Endometrium (tissue), 2 donors: Measurements from ENCODE around the gene ZSCAN23.
"Not testable (repeated sequence)": the region's sequence is repeated elsewhere in the genome, so short reads cannot be mapped to it uniquely, and the experiment has no call there.

ENCODE experiments used
- FAIRE-seq: peaks from 2 replicates; lab custom pipeline; 2012; peaks lifted over from hg19 to GRCh38; lab: Jason Lieb, UNC
- donor health status: control.
- donor health status: control.

ZSCAN23 gene

GRCh38 chr6:28436404-28436803, 6.9 kb downstream of the ZSCAN23 start:
- FAIRE-seq, result no peak

GRCh38 chr6:28433119-28433518, 10.2 kb downstream of the ZSCAN23 start:
- FAIRE-seq, result no peak

GRCh38 chr6:28429781-28430180, 13.5 kb downstream of the ZSCAN23 start:
- no peak for FAIRE-seq

- no peak for FAIRE-seq
Measured at GRCh38 chr6:28425944-28426541, 17.2 kb downstream of the ZSCAN23 start.

- FAIRE-seq, result no peak
Measured at GRCh38 chr6:28424163-28424562, 19.1 kb downstream of the ZSCAN23 start.

- no peak for FAIRE-seq
Measured at GRCh38 chr6:28423546-28423945, 19.7 kb downstream of the ZSCAN23 start.

GRCh38 chr6:28413681-28414080, 29.6 kb downstream of the ZSCAN23 start:
- FAIRE-seq, result no peak

GRCh38 chr6:28410767-28411166, 32.5 kb downstream of the ZSCAN23 start:
- FAIRE-seq, result no peak

GRCh38 chr6:28408076-28408802, 35.1 kb downstream of the ZSCAN23 start:
- no peak for FAIRE-seq

- no peak for FAIRE-seq
Measured at GRCh38 chr6:28407401-28407800, 35.9 kb downstream of the ZSCAN23 start.

GRCh38 chr6:28403923-28404322, 39.4 kb downstream of the ZSCAN23 start:
- FAIRE-seq, result not testable (repeated sequence)

GRCh38 chr6:28402197-28402596, 41.1 kb downstream of the ZSCAN23 start:
- no peak for FAIRE-seq

- FAIRE-seq, result no peak
Measured at GRCh38 chr6:28401172-28401571, 42.1 kb downstream of the ZSCAN23 start.

GRCh38 chr6:28400122-28400451, 43.2 kb downstream of the ZSCAN23 start:
- no peak for FAIRE-seq

GRCh38 chr6:28399350-28400121, 43.8 kb downstream of the ZSCAN23 start, which contains the start of gene ZSCAN12:
ZSCAN12 (minus strand) TSS chr6:28399747; CDS start chr6:28398405, 1,342 bp downstream.
- FAIRE-seq, result no peak

GRCh38 chr6:28395918-28396317, 47.4 kb downstream of the ZSCAN23 start:
- no peak for FAIRE-seq

- no peak for FAIRE-seq
Measured at GRCh38 chr6:28393912-28394662, 49.2 kb downstream of the ZSCAN23 start.

- no peak for FAIRE-seq
Measured at GRCh38 chr6:28390688-28391087, 52.6 kb downstream of the ZSCAN23 start.

GRCh38 chr6:28384143-28384533, 59.2 kb downstream of the ZSCAN23 start:
- no peak for FAIRE-seq

- no peak for FAIRE-seq
Measured at GRCh38 chr6:28383235-28384142, 59.8 kb downstream of the ZSCAN23 start.
